PFSK-1 (cell line): Measurements from ENCODE around the gene RASSF1.

Source experiments
- FOXP2 ChIP-seq: optimal IDR thresholded peaks from 2 replicates; pipeline ENCODE3; 2011; ENCODE audit warnings: borderline replicate concordance, control low read depth, inconsistent platforms; ENCODE audit not compliant: insufficient read depth; ENCODE audit errors: extremely low read length, extremely low read depth
- POLR2AphosphoS5 ChIP-seq: IDR thresholded peaks from 2 replicates; pipeline ENCODE4 v1.6.1; 2012; ENCODE audit warnings: low read depth, mild to moderate bottlenecking, control low read depth, low read length, moderate library complexity
- REST ChIP-seq, 2 experiments: IDR thresholded peaks; 2 replicates each; pipeline versions ENCODE4 v1.6.1 to v1.8.0; 2011 to 2012; ENCODE audit warnings: low read depth in 2 of 2, low read length in 2 of 2, control low read depth in 1 of 2, inconsistent platforms in 1 of 2, mild to moderate bottlenecking in 1 of 2, moderate library complexity in 1 of 2; ENCODE audit not compliant: insufficient read depth in 1 of 2
- SIN3A ChIP-seq: IDR thresholded peaks from 2 replicates; pipeline ENCODE4 v1.6.1; 2012; ENCODE audit warnings: mild to moderate bottlenecking, low read length, moderate library complexity, borderline replicate concordance; ENCODE audit not compliant: insufficient read depth
- TAF1 ChIP-seq: IDR thresholded peaks from 2 replicates; pipeline ENCODE4 v1.6.1; 2012; ENCODE audit warnings: low read length, control low read depth, borderline replicate concordance; ENCODE audit not compliant: insufficient read depth

Gene RASSF1

DNA sequence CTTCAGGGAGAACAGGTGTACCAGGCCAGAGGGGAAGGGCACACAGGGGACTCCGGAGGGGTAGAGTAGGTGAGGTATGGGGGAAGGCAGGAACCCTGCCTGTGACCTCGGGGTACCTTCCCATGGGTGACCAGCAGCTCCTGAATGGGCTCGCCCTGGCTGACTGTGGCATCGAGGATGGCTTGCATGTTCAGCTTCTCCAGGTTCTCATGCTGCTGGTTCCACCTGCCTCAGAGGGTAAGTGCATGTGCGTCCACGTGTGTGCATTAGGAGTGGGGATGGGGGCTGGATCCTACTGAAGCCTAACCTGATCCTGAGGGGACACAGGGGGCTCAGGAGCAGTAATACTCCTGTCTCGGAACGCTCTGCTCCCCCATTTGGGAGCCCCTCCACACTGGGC is 4.4 kb upstream of the RASSF1 start:
- TF ChIP-seq SIN3A (no peak), TAF1 (no peak), POLR2AphosphoS5 (no peak), FOXP2 (no peak), REST (IDR thresholded peaks at IDR 0.05; ENCODE audit: insufficient read depth in 1 of 2, low read depth in 2 of 2, low read length in 2 of 2) (no peak)

DNA sequence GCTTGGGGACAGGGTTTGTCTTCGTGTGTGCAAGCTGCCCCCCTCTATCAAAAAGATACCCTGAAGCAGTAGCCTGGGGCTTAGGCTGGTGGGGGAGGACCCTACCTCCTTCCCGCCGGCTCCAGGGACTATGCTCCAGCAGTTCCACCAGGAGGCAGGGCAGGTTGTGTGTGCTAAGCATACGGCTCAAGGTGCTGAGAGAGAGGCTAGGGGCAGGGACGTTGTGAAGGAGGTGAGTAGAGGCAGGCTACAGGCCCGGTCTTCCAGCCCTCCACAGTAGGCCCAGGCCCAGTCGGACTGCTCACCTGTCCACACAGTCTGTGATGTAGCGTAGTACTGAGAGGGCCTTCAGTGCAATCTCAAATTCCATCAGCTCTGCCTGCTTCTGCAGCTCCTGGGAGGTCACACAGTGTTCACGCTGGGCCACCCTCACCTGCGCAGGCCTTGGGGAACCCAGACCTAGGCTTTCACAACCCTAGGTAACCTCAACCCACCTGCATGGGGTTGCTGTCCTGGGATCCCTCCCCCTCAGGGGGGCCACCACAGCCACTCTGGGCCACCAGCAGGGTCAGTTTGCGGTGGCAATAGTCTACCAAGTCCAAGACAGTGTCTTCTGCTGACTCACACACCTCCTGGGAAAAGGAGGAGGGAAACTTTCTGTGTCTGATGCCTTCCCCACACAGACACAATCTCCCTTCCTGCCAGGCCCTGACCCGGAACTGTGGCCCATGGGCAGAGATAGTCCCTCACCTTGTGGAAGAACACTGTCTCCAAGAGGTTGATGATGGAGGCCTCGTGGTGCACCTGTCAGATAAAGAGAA is 2.4 kb upstream of the RASSF1 start:
- TF ChIP-seq REST (IDR thresholded peaks at IDR 0.05; ENCODE audit: insufficient read depth in 1 of 2, low read depth in 2 of 2, low read length in 2 of 2): no peak
- no peak for TF ChIP-seq TAF1
- no peak for TF ChIP-seq FOXP2
- no peak for TF ChIP-seq SIN3A
- TF ChIP-seq POLR2AphosphoS5: no peak

GRCh38 chr3:50341996-50342650 is 1.5 kb upstream of the RASSF1 start:
- TF ChIP-seq FOXP2 (no peak), POLR2AphosphoS5 (no peak), TAF1 (no peak), SIN3A (no peak), REST (IDR thresholded peaks at IDR 0.05; ENCODE audit: insufficient read depth in 1 of 2, low read depth in 2 of 2, low read length in 2 of 2) (no peak)

GRCh38 chr3:50341537-50341936 is 901 bp upstream of the RASSF1 start:
- TF ChIP-seq FOXP2: no peak

GRCh38 chr3:50340147-50340447 is 539 bp downstream of the RASSF1 start:
- TF ChIP-seq SIN3A (no peak), TAF1 (no peak), POLR2AphosphoS5 (no peak), REST (IDR thresholded peaks at IDR 0.05; ENCODE audit: insufficient read depth in 1 of 2, low read depth in 2 of 2, low read length in 2 of 2) (no peak), FOXP2 (no peak)
